ENCODE data around the gene NCAM1.
"Not testable (repeated sequence)": the region's sequence is repeated elsewhere in the genome, so short reads cannot be mapped to it uniquely, and the experiment has no call there.

Gene NCAM1

DNA sequence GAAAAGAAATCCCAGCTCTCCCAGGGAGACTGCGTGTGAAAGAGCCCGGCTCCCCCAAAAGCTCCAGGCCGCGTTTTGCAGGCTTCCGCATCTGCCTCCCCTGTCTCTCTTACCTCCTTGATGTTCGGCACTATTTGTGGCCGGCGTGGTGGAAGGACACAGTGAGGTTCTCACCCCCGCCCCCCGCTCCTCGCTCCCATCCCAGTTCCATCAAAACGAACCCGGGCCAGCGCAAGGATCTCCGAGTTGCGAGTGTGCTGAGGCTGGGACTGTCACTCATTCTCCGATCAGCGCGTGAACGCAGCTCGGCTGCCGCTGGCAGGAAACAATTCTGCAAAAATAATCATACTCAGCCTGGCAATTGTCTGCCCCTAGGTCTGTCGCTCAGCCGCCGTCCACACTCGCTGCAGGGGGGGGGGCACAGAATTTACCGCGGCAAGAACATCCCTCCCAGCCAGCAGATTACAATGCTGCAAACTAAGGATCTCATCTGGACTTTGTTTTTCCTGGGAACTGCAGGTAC is at the start of gene NCAM1:
TSS of gene NCAM1 (plus strand) at position 275 of the 523 bp plus-strand sequence.
- peak; percentile 37 for DNase-seq

- DNase-seq, result no peak
Measured at GRCh38 chr11:112922606-112923005, 38.6 kb upstream of the NCAM1 start.

DNA sequence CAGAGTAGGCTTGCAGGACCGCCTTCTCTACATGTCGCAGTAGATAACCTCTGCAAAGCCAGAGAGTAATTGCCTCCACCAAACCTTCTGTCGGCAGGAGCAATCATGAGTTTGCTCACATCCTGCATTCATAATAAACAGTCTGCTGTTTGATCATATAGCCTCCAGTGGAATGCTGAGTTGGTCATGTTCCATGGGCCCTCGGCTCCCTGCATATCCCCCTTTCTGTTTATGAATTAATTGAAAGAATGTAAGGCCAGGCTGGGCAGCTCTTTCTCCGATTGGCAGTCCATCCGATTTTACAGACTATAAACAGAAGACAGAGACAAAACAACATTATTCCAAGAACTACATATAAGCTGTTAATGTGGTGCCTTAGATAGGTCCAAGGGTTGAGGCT is 36.4 kb upstream of the NCAM1 start:
- not testable (repeated sequence) for DNase-seq

DNA sequence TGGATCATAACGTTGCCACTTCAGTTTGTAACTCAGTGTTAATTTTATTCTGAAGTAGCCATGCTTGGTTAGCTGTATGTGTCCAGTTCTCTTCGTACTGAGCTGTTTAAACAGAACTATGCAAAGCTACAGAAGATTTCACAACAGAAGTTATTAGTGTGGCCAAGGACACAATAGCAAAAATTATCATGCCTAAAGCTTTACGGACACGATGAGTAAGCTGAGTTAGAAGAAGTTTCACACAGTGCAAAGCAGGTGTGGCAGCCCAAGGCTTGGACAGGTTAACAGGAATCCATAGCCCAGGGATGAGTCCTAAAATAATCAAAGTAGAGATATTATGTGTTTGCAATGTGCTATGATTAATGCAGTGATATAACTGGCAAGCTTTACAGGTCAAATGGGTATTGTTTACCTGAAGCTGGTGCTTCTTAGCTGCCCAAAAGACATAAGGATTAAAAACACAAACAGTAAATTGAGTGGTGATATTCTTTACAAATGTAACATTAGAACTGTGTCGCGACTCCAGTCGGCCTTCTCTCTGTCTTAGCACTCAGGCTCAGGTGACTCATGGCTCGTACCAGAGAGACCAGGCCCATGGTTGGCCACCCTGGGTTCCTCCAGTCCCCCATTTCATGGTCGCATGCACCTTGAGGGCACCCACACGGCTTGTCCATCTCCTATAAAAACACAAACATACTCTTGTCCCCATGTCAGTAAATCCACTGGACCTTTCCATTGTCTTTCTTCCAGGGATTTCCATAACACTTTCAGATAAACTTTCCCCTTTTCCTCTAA is 35.5 kb upstream of the NCAM1 start:
- DNase-seq, result no peak

- DNase-seq, result no peak
Measured at GRCh38 chr11:112928136-112928535, 33.1 kb upstream of the NCAM1 start.

- DNase-seq, result no peak
Measured at GRCh38 chr11:112929432-112929831, 31.8 kb upstream of the NCAM1 start.

DNA sequence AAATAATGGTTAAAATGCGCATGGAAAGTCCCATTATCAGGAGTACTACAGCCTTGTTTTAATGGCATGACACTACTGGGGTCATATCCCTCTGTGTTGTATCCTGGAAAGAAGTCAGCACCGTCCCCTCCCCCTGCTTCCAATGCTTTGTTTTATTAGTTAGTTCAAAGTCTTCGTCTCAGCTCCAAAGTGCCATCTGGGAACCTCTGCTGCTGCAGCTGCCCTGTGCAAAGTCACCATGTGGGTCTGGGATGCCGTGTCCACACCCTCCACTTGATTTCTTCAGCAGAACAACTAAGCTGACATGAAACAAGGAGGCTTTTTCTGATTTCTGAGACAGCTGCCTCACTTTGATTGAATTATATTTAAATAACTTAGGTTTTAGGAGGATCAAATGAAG is 29.5 kb upstream of the NCAM1 start:
- no peak for DNase-seq

GRCh38 chr11:112932593-112932992 is 28.6 kb upstream of the NCAM1 start:
- no peak for DNase-seq

- no peak for DNase-seq
Measured at GRCh38 chr11:112933970-112934369, 27.2 kb upstream of the NCAM1 start.

- DNase-seq, result no peak
Measured at GRCh38 chr11:112941104-112941503, 20.1 kb upstream of the NCAM1 start.

GRCh38 chr11:112942966-112943643 is 18.1 kb upstream of the NCAM1 start:
- DNase-seq, result no peak

DNA sequence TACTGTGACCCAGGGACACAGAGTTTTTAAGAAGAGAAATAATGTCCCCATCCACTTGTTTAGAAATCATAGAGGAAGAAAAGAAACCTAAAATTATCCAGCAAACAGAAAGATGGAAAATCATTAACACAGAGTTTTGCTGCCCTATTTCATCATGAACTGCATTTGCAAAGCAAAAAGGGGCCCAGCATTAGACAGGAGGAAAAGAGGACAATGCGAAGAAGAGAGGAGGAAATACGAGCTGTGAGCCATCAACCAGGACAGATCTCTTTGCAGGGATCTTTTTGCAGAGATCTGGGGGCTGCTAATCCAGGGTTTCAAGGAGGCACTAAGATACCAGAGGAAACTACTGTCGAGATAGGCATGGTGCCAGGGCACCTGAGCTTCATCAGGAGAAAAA is 14.4 kb upstream of the NCAM1 start:
- DNase-seq, result no peak

GRCh38 chr11:112949781-112950575 is 11.2 kb upstream of the NCAM1 start:
- no peak for DNase-seq

DNA sequence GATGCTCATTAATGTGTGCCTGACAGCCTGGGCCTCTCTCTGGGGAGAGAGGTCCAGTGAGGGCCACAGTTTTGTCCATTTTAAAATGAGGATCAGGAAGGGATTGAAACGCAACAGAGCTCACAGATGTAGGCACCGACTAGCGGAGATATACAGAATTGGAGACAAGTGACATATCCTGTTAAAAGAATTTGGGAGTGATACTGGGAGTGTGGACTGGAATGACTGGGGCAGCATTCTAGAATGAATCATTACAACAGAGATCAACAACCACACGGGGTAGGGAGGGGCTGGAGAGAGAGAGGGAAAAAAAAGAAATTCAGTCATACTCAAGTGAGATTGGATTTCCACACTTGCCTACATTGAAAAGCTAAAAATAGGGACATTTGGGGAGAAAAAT is 2.5 kb upstream of the NCAM1 start:
- no peak for DNase-seq

GRCh38 chr11:112961751-112962578 is 745 bp downstream of the NCAM1 start:
- DNase-seq, result no peak

GRCh38 chr11:112962579-112963367 is 1.6 kb downstream of the NCAM1 start:
- peak; percentile 8 for DNase-seq

GRCh38 chr11:112963368-112963955 is 2.2 kb downstream of the NCAM1 start:
- DNase-seq, result no peak

DNA sequence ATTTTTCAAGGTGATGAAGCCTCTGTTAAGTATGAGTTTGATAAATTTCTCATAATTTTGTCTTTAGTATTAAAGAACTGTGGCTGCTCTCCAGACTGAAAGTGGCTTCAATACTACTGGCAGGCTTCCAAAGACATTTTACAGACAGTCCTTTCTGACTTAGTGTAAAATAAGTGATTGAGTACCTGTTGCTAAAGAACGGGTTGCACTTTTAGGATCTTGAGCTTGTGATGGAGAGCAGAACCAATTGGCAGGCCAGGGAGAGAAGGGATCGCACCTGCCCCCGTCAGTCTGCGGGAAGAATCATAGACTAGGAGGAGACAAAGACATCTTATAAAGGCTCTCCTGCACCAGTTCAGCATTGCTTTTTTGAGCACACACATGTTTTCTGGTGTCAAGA is 4.4 kb downstream of the NCAM1 start:
- no peak for DNase-seq

DNA sequence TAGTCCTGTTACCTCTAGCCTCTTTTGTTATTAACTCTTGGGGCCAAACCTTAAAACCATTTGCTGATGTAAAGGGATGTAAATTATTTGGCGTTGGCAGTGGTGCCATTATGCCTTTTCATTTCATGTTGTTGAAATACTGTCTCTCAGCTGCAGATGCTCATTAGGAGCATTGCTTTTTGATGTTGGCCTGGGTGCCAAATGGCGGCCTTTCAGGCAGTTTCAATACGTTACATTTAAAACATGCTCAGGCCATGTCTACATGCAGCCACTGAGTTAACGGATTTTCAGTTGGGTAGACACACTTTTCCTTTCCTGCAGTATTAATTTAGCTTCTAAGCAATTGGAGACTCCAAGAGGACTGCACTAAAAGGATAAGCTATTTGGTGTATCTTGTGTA is 5.3 kb downstream of the NCAM1 start:
- no peak for DNase-seq

DNA sequence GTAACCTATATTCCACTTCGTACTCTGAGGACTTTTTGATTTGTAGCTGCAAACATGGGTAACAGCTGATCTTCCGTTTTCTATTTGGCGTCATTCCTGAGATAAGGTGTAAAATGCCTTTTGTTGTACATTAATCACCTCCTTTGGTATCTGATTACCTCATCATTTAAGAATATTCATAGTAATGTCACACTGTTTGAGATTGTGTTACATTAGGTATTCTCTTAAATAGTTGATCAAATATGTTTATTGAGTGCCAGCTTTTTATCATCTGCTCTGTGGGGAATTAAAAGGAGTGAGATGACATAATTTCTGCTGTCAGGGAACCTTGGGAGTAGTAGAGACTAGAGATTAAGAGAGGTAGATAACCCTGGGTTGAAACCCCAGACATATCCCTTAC is 5.9 kb downstream of the NCAM1 start:
- DNase-seq, result no peak

Data from EL (cell line).